GM21515 (cell line): ENCODE results near the gene SLC4A1AP.

Experiments used
- ATAC-seq: cut with Tn5 transposase; IDR thresholded peaks from one replicate; pipeline ENCODE4 v1.9.1; 2021; ENCODE audit not compliant: unreplicated experiment

Gene SLC4A1AP

DNA sequence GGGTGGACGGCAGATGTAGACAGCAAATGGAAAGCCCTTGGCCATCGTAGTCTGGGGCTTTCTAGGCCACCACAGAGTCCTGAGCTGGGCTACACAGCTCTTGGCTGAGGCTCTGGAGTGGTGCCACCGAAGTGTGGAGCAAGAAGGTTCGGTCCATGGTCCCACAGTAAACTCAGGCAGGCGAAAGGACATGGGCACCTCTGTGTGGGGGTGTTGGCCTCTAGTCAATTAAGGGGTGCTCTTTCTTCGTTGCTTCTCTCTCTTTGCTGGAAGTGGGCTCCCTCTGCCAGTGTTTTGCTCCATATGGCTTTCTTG is 73.2 kb downstream of the SLC4A1AP start:
- no peak for ATAC-seq

DNA sequence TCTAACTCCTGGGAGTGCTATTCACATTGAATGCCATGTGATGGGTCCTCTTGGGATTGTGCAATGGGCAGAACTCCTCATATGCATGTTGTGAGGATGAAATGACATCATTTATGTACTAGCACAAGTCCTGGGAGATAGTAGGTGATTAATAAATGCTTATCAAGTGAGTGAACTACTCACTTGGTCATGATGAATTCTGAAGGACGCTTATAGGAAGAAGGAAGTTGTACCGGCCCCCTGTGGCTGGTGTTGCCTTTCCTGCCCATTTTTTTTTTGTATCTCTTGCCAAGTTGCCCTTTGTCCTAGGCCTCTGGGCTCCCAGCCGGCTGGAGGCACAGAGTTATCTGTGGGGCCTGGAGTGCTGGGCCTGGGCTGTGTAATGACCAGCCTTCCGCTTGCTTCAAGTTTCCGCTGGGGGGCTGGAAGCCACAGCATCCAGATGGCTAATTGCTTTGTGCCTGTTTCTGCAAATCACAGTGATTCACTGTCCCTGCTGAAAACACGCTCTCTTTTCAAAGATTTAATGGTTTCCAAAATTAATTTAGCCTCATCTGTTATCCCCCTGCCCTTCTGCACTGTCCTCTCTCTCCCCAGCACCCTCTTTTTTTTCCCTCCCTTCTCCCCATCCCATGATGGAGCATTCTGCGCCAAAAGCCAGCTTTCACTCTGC is 74.1 kb downstream of the SLC4A1AP start:
- no peak for ATAC-seq

DNA sequence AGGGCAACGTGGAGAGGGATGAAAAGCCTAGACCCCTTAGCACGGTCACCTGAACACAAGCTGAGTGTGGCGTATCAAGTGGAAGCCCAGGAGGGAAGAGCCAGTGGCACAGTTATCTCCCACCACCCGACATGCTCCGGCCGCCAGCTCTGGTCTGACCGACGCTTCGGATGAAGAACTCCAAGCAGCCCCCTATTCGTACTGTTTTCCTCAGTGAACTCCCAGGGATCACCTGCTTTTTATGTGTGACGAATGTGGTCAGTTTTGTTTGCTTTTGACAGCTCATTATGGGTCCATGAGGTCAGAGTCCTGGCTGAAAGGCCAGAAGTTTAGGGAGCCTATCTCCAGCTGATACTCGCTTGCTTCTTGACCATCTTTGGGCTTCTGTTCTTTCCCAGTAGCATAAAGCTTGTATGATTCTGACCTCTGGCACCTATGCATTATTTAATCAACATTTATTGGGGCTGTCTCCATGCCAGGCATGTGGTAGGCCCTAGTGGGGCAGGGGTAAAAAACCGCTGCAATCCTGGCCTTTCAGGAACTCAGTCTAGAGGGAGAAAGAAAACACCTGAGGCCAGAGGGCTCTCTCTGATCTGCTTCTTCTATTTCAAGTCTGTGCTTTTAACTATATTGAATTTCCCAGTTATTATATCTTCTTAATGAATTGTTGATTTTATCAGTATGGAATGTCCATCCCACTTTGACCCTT is 74.8 kb downstream of the SLC4A1AP start:
- ATAC-seq: no peak

DNA sequence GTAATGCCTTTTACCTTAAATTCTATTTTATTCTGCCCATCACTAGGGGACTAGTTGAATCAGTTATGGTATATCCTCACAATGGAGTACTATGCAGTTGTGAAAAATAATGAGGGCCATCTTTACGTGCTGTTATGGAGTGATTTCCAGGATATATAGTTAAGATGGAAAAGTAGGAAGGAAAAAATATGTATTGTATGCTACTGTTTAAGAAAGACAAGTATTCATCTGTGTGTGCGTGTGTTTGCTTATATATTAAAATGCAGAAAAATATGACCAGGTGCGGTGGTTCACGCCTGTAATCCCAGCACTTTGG is 75.3 kb downstream of the SLC4A1AP start:
- ATAC-seq: no peak

DNA sequence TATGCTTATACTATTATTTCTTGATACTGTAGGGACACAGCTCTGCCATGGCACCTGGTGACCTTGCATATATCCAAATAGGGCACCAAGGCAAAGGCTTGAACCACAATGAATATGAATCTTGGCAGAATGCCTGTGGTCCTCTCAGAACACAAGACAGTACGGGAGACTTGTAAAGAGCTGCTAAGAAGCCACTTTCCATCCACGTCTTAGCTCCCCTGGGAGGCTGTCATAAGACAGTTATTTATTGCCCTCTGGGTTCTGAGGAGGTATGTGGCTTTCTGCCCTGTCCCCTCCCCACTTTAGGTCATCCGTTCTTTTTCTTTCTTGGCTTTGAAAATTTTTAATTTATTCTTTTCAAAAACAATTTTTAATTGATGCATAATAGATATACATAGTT is 78.0 kb downstream of the SLC4A1AP start:
- no peak for ATAC-seq

DNA sequence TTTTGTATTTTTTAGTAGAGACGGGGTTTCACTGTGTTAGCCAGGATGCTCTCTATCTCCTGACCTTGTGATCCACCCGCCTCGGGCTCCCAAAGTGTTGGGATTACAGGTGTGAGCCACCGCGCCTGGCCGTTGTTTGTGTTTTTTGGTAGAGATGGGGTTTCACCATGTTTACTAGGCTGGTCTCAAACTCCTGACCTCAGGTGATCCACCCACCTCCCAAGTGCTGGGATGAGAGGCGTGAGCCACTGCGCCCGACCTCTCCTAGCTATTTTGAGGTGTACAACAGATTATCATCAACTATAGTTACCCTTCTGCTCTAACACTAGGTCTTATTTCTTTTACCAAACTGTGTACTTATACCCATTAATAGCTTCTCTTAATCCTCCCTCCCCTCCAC is 78.9 kb downstream of the SLC4A1AP start:
- ATAC-seq: no peak
